BLaER1 (cell line): ENCODE results near the gene TRAPPC3L.
A peak's percentile ranks its signal among the peaks of the same experiment; 100 is the strongest.
"Not testable (repeated sequence)": the region's sequence is repeated elsewhere in the genome, so short reads cannot be mapped to it uniquely, and the experiment has no call there.

Experiments
- H3K27ac ChIP-seq: shearing (Covaris generic); formaldehyde crosslinking; 2 replicates; pipeline ENCODE4 v1.8.1; 2022
- H3K27me3 ChIP-seq: shearing (Covaris generic); formaldehyde crosslinking; 2 replicates; pipeline ENCODE4 v1.8.1; 2022
- H3K36me3 ChIP-seq: shearing (Covaris generic); formaldehyde crosslinking; 2 replicates; pipeline ENCODE4 v1.8.1; 2022
- H3K4me1 ChIP-seq: shearing (Covaris generic); formaldehyde crosslinking; 2 replicates; pipeline ENCODE4 v1.8.1; 2022
- H3K4me2 ChIP-seq: shearing (Covaris generic); formaldehyde crosslinking; 2 replicates; pipeline ENCODE4 v1.8.1; 2022
- H3K4me3 ChIP-seq: shearing (Covaris generic); formaldehyde crosslinking; 2 replicates; pipeline ENCODE4 v1.8.1; 2022
- H3K9ac ChIP-seq: shearing (Covaris generic); formaldehyde crosslinking; 2 replicates; pipeline ENCODE4 v1.8.1; 2022
- H3K9me3 ChIP-seq: shearing (Covaris generic); formaldehyde crosslinking; 2 replicates; pipeline ENCODE4 v1.8.1; 2022
- H4K20me1 ChIP-seq: shearing (Covaris generic); formaldehyde crosslinking; 2 replicates; pipeline ENCODE4 v1.8.1; 2022
- Cebpa-rat ChIP-seq: shearing (Covaris generic); IDR thresholded peaks from 2 replicates; pipeline ENCODE4 v1.8.1; 2022

TRAPPC3L gene

GRCh38 chr6:116500969-116501433 is 44.5 kb downstream of the TRAPPC3L start:
- TF ChIP-seq Cebpa-rat, result no peak

DNA sequence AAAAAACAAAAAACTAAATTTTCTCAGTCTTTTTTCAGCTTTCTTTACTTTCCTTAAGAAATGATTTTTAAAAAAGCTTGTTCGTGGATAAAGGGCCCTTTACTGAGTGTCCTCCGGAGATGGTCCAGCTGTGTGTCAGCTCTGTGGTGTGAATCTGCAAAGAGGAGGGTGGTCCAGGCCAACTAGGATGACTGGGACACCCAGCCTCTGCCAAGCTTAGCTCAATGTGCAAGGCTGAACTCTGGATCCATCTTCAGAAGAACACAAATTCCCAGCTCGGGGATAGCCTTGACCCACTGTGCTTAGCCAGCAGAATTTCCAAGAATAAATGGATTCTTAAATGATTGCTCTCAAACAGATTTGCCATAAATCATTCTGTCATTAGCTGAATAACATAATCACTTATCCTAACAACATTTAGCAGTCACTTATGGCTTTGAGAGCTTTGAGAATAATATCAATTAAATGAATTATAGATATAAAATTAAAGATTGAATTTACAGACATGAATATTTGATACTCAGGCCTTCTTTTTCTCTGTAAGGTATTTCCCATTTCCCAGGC is 48.3 kb downstream of the TRAPPC3L start:
- Histone ChIP-seq H3K9ac (no peak overlapping the region), H3K4me2 (no peak overlapping the region), H3K27ac (no peak overlapping the region), H3K4me1 (no peaks in the 10 kb centered on the region), H4K20me1 (no peaks in the 10 kb centered on the region), H3K9me3 (no peaks in the 10 kb centered on the region), H3K36me3 (no peaks in the 10 kb centered on the region), H3K27me3 (no peaks in the 10 kb centered on the region), H3K4me3 (no peak overlapping the region)
- TF ChIP-seq Cebpa-rat, result no peak

More at GRCh38 chr6:116500969-116501433, 44.5 kb downstream of the TRAPPC3L start:
- Histone ChIP-seq H3K4me1 (no peaks in the 10 kb centered on the region), H4K20me1 (no peaks in the 10 kb centered on the region), H3K9ac (no peak overlapping the region), H3K4me3 (no peak overlapping the region), H3K36me3 (no peaks in the 10 kb centered on the region), H3K9me3 (no peaks in the 10 kb centered on the region; the same call in 1 of the 2 replicates), H3K4me2 (no peak overlapping the region), H3K27me3 (no peaks in the 10 kb centered on the region), H3K27ac (no peak overlapping the region)

GRCh38 chr6:116495161-116495560 is 50.3 kb downstream of the TRAPPC3L start:
- H3K9ac ChIP-seq, H3K36me3 ChIP-seq, H3K27ac ChIP-seq, H3K27me3 ChIP-seq, H4K20me1 ChIP-seq, H3K4me1 ChIP-seq, H3K4me2 ChIP-seq, H3K4me3 ChIP-seq, H3K9me3 ChIP-seq: not testable (repeated sequence)

DNA sequence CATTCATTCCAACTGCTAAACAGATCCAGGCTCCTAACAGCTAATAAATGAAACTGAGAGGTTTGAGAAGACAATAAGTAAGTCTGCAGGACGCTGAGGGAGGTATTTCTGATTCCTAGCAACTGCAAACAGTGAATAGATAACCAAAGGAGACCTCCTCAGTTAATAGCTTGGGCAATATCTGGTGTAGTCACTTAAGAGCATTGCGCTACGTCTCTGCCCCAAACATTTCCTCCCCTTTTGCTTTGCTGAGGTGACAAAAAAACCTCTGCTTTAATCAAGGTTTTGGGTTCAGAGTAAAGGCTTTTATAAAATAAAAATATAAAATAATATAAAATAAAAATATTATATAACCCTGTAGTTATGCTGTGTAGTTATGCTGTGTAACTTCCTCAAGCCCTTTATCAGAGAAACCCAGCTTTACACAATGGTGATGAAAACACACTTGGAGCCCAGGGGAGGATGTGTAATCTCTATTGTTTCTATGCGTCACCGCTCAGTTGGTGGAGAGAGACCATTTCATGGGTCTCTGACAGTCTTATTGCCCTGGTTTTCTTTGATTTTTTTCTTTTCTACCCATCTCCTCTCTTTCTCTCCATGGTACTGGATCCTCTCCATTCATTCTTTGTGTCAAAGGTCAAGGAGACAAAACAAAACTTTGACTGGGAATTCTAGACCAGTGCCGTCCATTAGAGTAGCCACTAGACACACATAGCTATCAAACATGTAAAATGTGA is 53.0 kb downstream of the TRAPPC3L start:
- no peaks in the 10 kb centered on the region for H4K20me1 ChIP-seq
- H3K4me3 ChIP-seq, result no peak overlapping the region
- no peak for TF ChIP-seq Cebpa-rat
- H3K9me3 ChIP-seq, result no peaks in the 10 kb centered on the region
- H3K9ac ChIP-seq, result no peak overlapping the region
- no peaks in the 10 kb centered on the region for H3K4me1 ChIP-seq
- no peak overlapping the region for H3K27ac ChIP-seq
- H3K36me3 ChIP-seq, result no peaks in the 10 kb centered on the region
- no peaks in the 10 kb centered on the region for H3K27me3 ChIP-seq
- no peak overlapping the region for H3K4me2 ChIP-seq

- Histone ChIP-seq H3K4me1 (no peaks in the 10 kb centered on the region), H4K20me1 (no peaks in the 10 kb centered on the region), H3K9me3 (no peaks in the 10 kb centered on the region), H3K9ac (no peak overlapping the region), H3K27ac (no peak overlapping the region), H3K36me3 (no peaks in the 10 kb centered on the region), H3K27me3 (no peaks in the 10 kb centered on the region), H3K4me3 (no peak overlapping the region), H3K4me2 (no peak overlapping the region)
- TF ChIP-seq Cebpa-rat, result no peak
Observed at GRCh38 chr6:116491610-116492330, 53.7 kb downstream of the TRAPPC3L start.

DNA sequence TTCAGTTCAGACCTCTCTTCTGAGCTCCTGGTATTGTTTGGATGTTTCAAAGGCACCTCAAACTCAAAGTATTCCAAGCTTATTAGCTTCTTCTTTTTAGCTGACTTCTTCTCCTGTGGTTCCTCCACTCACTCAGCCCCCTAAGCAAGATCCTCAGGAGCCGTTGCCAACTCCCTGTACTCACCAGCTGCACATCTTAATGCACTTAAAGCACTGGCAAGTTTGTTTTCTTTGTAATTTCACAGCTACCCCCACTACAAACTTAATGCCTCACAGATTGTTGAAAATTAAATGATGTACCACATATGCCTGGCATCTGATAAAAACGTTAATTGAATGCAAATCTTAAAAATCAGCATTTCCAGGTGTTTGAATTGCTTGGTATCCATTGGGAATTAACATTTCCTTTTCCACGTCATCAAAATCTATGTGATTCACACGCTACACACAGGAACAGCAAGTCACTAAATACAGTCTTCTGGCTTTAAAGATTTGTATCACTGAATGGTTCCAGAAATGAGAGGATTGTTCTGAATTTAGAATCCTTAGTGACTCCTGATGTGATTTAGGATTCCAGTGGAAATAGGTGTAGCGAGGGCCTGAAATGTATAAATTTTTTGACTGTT is 59.8 kb downstream of the TRAPPC3L start:
- Histone ChIP-seq H3K9me3 (no peaks in the 10 kb centered on the region), H3K9ac (no peak overlapping the region), H3K36me3 (no peaks in the 10 kb centered on the region), H3K4me3 (no peak overlapping the region), H3K4me1 (no peaks in the 10 kb centered on the region), H3K4me2 (no peak overlapping the region), H3K27ac (no peak overlapping the region), H3K27me3 (no peaks in the 10 kb centered on the region), H4K20me1 (no peaks in the 10 kb centered on the region)
- no peak for TF ChIP-seq Cebpa-rat

DNA sequence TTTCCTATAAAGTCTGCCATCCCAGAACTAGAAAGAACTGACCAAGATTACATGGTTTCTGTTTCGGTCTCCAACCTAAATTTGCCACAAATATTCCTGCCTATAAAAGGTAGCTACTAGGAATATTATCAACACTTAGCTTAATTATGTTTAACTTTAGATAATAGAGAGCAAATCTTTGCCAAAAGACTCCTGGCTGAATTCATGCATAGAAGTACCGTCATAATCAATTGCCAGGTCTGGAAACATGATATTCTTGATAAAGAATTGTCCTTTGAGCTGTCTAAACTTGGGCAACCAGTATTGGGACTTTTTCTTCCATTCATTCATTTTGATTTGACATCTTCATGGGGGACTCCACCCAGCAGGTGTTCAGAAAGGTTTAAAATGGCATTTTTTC is 61.9 kb downstream of the TRAPPC3L start:
- H3K9me3 ChIP-seq, result no peaks in the 10 kb centered on the region
- no peak overlapping the region for H3K4me3 ChIP-seq
- no peaks in the 10 kb centered on the region for H3K27me3 ChIP-seq
- H3K4me2 ChIP-seq, result no peak overlapping the region
- no peaks in the 10 kb centered on the region for H4K20me1 ChIP-seq
- H3K9ac ChIP-seq, result no peak overlapping the region
- no peaks in the 10 kb centered on the region for H3K4me1 ChIP-seq
- TF ChIP-seq Cebpa-rat, result no peak
- no peaks in the 10 kb centered on the region for H3K36me3 ChIP-seq
- no peak overlapping the region for H3K27ac ChIP-seq

GRCh38 chr6:116482780-116483179 is 62.7 kb downstream of the TRAPPC3L start:
- Histone ChIP-seq H3K4me1 (no peaks in the 10 kb centered on the region), H4K20me1 (no peaks in the 10 kb centered on the region), H3K27ac (no peak overlapping the region), H3K9ac (no peak overlapping the region), H3K4me3 (no peak overlapping the region), H3K4me2 (no peak overlapping the region), H3K27me3 (no peaks in the 10 kb centered on the region), H3K9me3 (no peaks in the 10 kb centered on the region), H3K36me3 (no peaks in the 10 kb centered on the region)
- TF ChIP-seq Cebpa-rat, result no peak

DNA sequence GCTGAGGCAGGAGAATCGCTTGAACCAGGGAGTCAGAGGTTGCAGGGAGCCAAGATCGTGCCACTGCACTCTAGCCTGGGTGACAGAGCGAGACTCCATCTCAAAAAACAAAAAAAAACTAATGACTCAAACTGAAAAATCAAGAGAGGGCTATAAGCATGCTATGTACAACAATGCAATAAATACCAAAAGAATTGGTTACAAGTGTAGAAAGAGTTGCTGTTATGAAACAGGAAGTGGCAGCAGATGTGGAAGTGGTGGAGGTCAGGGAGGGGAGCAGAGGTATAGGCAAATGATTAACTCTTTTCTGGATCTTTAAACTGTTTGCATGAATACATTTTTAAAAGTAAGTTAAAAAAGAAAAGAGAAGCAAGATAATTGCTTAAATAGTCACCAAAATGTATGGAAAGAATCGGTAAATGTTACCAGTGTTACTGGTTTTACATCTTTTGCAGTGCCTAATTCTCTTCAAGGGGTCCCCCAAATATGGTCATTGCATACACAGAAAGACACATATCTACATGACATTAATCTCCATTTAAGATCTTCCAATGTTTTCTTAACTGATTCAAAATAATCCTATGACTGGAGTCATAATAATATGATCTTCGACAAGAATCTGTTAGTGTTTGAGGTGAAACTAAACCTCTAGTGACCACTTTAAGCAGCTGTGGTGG is 69.3 kb downstream of the TRAPPC3L start:
- no peak overlapping the region for H3K9ac ChIP-seq
- H3K27ac ChIP-seq, result no peak overlapping the region; the same call in 1 of the 2 replicates
- no peak for TF ChIP-seq Cebpa-rat
- peak overlapping the region; percentile 57 for H3K4me2 ChIP-seq
- H3K9me3 ChIP-seq, result no peaks in the 10 kb centered on the region
- H4K20me1 ChIP-seq, result no peaks in the 10 kb centered on the region
- H3K4me3 ChIP-seq, result no peak overlapping the region
- no peaks in the 10 kb centered on the region for H3K36me3 ChIP-seq
- no peaks in the 10 kb centered on the region for H3K27me3 ChIP-seq
- H3K4me1 ChIP-seq, result peaks cover 19% of the 10 kb centered on the region
